DMS79 (cell line): ENCODE data around the gene DPH2.

ENCODE experiments used
- DNase-seq: peaks from one replicate; lab custom pipeline; 2025; lab: John Stamatoyannopoulos, UW

Gene DPH2

DNA sequence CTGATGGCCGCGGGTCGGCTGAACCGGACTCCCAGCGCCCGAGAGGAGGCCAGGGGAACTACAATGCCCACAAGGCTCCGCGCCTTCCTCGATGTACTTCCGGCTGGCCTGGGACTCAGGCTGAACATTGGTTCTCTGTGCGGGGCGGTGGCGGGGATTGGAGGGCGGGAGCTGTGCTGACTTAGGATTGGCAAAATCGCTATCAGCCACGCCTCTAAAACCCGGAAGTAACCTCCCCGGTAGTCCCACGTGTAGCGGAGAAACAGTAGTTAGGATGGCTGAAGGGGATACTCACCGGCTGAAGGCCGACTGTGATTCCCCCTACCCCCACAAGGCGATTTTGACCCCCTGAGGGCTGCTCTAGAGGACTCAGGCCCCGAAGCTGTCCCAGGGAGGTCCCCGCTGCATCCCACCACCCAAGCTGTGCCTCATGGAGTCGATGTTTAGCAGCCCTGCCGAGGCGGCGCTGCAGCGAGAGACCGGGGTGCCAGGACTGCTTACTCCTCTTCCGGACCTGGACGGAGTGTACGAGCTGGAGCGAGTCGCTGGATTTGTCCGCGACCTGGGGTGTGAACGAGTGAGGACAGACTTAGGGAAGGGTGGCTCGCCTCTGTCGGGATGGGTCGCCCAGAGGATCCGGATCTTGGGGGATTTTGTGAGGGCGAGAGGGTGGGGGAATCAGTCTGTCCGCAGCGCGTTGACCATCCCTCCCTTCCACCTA lies at the start of gene DPH2:
Gene DPH2, plus strand, starts transcription at position 265 of the 721 bp plus-strand sequence. Its CDS starts 166 bp downstream, at position 431.
- peak; percentile 96 for DNase-seq

DNA sequence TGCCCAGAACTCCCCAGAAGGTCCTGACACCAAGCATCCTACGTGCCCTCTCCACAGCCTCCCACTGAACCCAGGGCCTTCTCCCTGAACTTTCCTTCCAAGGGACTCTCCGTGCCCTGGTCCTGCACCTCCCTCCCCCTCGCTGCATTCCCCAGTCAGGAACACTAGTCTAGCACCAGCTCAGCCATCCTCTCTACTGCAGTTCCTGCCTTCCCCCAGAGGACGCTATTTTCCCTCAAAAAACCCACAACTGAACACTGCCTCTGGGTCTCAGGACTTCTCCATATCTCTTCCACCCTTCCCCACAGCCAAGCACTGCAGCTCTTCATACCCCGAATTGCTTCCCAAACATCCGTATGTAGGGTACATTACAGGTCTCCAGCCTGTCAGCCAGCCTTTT lies 48.8 kb upstream of the DPH2 start:
- DNase-seq, result no peak

DNA sequence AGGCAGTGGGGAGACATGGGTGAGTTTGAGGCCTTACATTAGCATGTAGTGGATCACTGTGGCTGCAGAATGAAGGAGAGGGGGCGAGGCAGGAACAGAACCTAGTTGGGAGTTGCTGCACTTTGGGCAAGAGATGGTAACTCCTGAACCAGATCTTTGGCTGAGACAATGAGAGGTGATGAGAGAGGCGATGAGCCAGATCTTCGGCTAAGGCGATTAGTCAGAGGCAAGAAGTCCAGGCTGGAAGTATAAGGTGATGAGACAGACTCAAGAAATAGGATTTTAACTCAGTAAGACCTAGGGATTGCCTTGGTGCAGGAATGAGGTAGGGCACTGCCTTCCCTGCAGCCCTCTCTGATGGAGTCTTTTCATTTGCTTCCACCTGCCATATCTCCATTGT lies 45.3 kb upstream of the DPH2 start:
- DNase-seq, result no peak

DNA sequence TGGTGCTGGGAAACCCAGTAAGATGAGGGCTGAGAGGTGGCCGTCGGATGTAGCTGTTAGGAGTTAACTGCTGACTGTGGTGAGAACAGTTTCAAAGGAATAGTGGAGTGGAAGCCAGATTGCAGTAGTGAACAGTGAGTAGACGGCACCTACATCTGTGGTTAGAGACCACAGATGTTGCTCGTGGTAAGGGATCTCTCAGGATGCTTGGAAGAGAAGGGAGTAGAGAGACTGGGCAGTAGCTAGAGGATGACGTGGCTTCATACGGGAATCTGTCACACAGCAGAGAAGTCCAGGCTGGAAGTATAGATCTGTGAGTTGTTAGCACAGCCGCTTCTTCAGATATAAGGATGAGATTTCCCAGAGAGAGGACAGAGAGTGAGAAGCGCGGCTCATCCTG lies 44.0 kb upstream of the DPH2 start:
- DNase-seq, result no peak

DNA sequence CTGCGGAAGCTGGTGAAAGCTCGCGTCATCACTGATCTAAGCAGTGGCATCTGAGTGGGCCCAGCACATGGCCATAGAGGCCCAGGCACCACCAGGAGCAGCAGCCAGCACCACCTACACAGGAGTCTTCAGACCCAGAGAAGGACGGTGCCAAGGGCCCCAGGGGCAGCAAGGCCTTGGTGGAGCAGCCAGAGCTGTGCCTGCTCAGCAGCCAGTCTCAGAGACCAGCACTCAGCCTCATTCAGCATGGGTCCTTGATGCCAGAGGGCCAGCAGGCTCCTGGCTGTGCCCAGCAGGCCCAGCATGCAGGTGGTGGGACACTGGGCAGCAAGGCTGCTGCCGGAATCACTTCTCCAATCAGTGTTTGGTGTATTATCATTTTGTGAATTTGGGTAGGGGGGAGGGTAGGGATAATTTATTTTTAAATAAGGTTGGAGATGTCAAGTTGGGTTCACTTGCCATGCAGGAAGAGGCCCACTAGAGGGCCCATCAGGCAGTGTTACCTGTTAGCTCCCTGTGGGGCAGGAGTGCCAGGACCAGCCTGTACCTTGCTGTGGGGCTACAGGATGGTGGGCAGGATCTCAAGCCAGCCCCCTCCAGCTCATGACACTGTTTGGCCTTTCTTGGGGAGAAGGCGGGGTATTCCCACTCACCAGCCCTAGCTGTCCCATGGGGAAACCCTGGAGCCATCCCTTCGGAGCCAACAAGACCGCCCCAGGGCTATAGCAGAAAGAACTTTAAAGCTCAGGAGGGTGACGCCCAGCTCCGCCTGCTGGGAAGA lies 39.5 kb upstream of the DPH2 start:
- no peak for DNase-seq

DNA sequence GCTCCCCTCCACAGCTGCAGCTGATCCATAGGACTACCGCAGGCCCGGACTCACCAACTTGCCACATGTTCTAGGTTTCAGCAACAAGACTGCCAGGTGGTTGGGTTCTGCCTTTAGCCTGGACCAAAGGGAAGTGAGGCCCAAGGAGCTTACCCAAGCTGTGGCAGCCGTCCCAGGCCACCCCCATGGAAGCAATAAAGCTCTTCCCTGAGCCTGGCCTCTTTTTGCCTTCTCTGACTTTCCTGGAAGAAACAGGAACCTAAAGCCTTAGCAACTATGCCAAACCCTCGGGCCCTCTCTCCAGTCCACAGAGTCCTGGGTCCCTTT lies 38.9 kb upstream of the DPH2 start:
- no peak for DNase-seq

GRCh38 chr1:43931711-43932660 lies 37.8 kb upstream of the DPH2 start:
- DNase-seq, result no peak

GRCh38 chr1:43932786-43933385 lies 36.9 kb upstream of the DPH2 start:
- DNase-seq, result peak; percentile 28

- DNase-seq, result peak; percentile 28
Observed at GRCh38 chr1:43933386-43934100, 36.3 kb upstream of the DPH2 start, which contains the start of gene ARTN. ARTN (plus strand) TSS chr1:43933801; CDS start chr1:43935657, 1,856 bp downstream.

DNA sequence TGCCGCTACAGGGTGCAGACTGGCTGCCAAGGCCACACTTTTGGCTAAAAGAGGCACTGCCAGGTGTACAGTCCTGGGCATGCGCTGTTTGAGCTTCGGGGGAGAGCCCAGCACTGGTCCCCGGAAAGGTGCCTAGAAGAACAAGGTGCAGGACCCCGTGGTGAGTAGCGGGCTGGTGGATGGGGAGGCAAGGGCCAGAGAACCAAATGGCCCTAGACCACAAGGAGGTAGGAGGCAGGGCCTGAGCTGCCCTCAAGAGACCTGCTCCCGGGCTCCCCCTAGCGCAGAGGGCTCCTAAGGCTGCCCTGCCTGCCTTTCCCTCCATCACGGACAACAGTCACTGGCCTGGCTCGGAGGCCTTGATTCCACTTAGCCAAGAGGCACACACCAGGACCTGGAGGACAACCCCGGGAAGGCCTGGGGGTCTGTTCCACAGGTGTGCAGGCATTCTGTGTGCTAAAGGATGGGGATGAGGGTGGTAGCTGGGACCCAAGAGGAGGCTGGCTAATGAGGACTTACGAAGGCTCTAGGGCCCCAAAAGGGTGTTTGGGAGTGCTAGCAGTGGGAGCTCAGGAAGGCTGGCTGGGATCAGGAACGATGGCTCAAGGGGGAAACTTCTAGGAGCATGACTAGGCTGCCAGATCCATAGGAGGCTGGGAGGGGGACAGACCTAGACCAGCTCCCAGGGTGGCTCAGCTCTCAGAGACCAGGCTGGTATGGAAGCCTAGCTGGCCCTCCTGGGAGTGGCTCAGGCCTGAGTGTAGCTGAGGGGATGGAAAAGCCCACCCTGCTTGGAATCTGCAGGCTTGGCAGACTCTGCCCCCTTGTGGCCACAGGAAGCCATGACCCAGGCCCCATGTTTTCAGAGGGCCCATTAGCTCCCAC lies 35.5 kb upstream of the DPH2 start:
- peak; percentile 75 for DNase-seq

DNA sequence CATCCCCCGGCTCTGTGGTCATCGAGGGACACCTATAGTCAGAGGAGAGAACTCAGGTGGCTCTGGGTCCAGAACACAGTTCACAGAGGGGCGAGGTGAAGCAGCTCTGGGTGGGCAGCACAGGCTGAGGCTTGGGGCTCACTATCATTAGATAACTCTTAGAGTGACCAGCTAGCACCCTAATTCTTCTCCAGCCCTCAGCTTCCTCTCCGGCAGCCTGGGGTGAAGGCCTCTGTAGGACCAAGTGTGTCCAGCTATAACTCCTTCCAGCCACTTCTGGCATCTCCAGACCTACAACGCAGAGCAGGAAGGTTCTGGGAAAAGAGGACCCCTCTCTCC lies 34.9 kb upstream of the DPH2 start:
- DNase-seq, result no peak

GRCh38 chr1:43935711-43936427 lies 33.9 kb upstream of the DPH2 start:
- DNase-seq, result no peak

- peak; percentile 18 for DNase-seq
Observed at GRCh38 chr1:43936431-43937151, 33.2 kb upstream of the DPH2 start.

GRCh38 chr1:43937179-43937865 lies 32.5 kb upstream of the DPH2 start:
- DNase-seq, result no peak

DNA sequence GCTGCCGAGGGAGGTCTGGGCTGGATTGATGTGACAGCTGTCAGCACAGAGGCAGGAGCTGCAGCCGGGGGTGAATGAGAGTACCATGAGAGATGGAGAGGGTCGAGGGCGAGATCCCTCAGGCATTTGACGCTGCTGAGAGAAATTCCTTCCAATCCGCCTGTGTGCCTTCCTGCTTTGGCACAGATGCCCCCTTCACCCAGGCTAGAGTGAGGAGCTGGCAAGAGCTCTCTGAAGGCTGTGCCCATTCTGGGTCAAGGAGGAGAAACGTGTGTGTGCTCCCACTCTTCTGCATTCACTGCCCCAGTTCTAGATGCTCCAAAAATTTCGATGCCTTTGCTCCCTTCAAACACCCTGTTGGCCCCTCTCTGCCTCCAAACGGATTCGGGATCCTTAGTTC lies 31.4 kb upstream of the DPH2 start:
- DNase-seq, result no peak

DNA sequence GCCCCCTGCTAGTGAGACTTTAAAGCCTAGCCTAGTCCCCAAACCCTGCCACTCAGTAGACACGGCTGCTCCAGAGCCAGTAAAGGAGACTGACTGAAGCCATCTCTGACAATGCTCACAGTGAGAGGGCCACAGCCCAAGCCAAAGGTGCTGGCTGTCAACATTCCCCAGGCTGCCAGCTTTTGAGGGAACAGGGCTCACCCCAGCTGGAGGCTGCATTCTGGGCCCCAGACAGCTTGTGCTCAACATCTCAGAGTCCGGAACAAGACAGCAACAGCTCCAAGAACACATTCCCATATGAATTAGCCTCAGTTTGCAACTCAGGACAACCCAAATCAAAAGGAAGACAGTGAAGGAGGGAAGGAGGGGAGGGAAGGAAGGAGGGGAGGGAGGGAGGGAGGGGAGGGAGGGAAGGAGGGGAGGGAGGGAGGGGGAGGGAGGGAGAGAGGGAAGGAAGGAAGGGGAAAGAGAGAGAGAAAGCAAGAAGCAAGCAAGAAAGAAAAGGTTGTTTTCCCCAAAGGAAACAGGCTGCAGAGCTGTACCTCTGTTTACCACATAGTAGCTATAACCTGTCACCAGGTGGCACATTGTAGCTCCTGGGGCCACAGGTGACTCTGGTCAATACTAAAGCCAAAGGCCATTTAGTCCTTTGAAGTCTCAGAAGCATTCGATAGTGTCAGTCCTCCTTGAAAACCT lies 30.8 kb upstream of the DPH2 start:
- no peak for DNase-seq

DNA sequence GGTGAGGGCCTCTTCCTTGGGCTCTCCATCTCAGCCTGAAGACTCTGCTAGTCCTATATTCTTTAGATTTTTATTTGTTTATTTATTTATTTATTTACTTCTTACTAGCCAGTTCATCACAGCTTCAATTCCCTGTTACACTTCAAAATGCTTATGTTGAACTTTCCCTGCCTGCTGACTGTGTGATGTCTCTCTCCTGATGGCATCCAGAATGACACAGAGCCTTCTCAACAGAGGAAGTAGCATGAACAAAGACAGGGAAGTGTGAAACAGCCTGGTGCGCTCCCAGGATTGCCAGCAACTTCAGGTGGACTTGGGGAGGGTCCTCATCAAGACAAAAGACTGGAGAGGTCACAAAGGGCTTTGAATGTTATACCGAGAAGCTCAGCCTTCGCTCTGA lies 27.4 kb upstream of the DPH2 start:
- DNase-seq, result no peak

DNA sequence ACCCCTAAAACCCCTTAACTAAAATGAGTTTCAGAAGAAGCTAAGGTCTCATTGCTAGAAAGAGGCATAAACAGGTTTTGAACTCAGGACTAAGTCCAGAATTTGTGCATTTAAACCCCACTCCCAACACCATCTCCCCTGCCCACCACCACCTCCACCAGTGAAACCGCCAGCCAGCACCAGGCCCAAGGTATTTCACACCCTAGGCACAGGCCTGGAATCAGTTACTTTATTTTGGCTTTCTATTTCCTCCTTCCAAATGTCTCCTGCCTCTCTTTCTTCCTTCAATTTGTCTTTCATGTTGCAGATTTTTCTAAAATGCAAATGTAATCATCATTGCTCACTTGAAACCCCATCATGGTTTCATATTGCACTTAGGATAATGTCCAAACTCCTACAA lies 24.9 kb upstream of the DPH2 start:
- DNase-seq, result no peak
